Urinary bladder (tissue), 4 donors: Measurements from ENCODE around the gene PRICKLE2. TPM values are rescaled to one million over a fixed set of nuclear protein-coding genes. Genes with fewer than 3 reads are reported as not detected.

Experiments used
- DNase-seq: peaks from one replicate; pipeline ENCODE4 v3.0.0-alpha.2; 2015; ENCODE audit errors: extremely low spot score
- H3K27ac ChIP-seq: one replicate; pipeline ENCODE4 v1.5.1; 2013; ENCODE audit warnings: low read depth, mild to moderate bottlenecking, moderate library complexity
- H3K36me3 ChIP-seq: one replicate; pipeline ENCODE4 v1.6.1; 2013; ENCODE audit warnings: mild to moderate bottlenecking, moderate library complexity; ENCODE audit not compliant: insufficient read depth
- H3K4me1 ChIP-seq: one replicate; pipeline ENCODE4 v1.6.1; 2013; ENCODE audit warnings: mild to moderate bottlenecking, moderate library complexity; ENCODE audit not compliant: insufficient read depth
- H3K4me3 ChIP-seq: one replicate; pipeline ENCODE4 v1.5.1; 2013; ENCODE audit warnings: low read depth, low read length
- WGBS: extraction: QIAGEN DNeasy Blood & Tissue Kit; methylation state at CpG from one replicate; pipeline ENCODE4 v1.1.7; 2013; 5-methylcytosine and 5-hydroxymethylcytosine counted together
- polyA plus RNA-seq: library from polyadenylated mRNA; stranded (reverse); fragments of 200-250 nt; gene quantifications from one replicate; pipeline ENCODE4 v1.2.3, GENCODE V29; 2013
- total RNA-seq: library from RNA; depleted of rRNA; stranded (reverse); fragments of >200 nt; gene quantifications from one replicate; pipeline ENCODE4 v1.2.3, GENCODE V29; 2014
- donor health status: healthy with polysubstance abuse.
- donor health status: healthy.

The PRICKLE2 gene
- total and polyA plus RNA-seq, 2 donors, result 22.4 to 89.7 TPM

- no peaks in the 10 kb centered on the region for H3K36me3 ChIP-seq
- no peak for DNase-seq
- H3K4me1 ChIP-seq, result no peaks in the 10 kb centered on the region
- H3K4me3 ChIP-seq, result no peak overlapping the region
- no peak overlapping the region for H3K27ac ChIP-seq
These were observed 154.6 kb downstream of the PRICKLE2 start for GRCh38 chr3:64070704-64071103.

- no peaks in the 10 kb centered on the region for H3K36me3 ChIP-seq
- no peak for DNase-seq
- no peaks in the 10 kb centered on the region for H3K4me1 ChIP-seq
- no peak overlapping the region for H3K27ac ChIP-seq
- 59% methylated on average over 10 of the region's 10 CpGs for WGBS
- H3K4me3 ChIP-seq, result no peak overlapping the region
These were observed 157.5 kb downstream of the PRICKLE2 start for GRCh38 chr3:64067506-64068346.

- no peaks in the 10 kb centered on the region for H3K36me3 ChIP-seq
These were observed 160.5 kb downstream of the PRICKLE2 start for GRCh38 chr3:64064804-64065203.

GRCh38 chr3:64063983-64064438, 161.3 kb downstream of the PRICKLE2 start:
- no peak overlapping the region for H3K27ac ChIP-seq
- WGBS, result 85% methylated on average over 2 of the region's 2 CpGs
- H3K4me3 ChIP-seq, result no peak overlapping the region
- H3K36me3 ChIP-seq, result no peaks in the 10 kb centered on the region
- DNase-seq, result no peak
- no peaks in the 10 kb centered on the region for H3K4me1 ChIP-seq

More at GRCh38 chr3:64064804-64065203, 160.5 kb downstream of the PRICKLE2 start:
- WGBS, result 93% methylated on average over 2 of the region's 2 CpGs
- Histone ChIP-seq H3K4me3 (no peak overlapping the region), H3K4me1 (no peaks in the 10 kb centered on the region), H3K27ac (no peak overlapping the region)
- DNase-seq, result no peak

GRCh38 chr3:64063207-64063982, 161.9 kb downstream of the PRICKLE2 start:
- H3K4me1 ChIP-seq, result no peaks in the 10 kb centered on the region
- no peaks in the 10 kb centered on the region for H3K36me3 ChIP-seq
- H3K4me3 ChIP-seq, result no peak overlapping the region
- H3K27ac ChIP-seq, result no peak overlapping the region
- DNase-seq, result no peak
- 73% methylated on average over 5 of the region's 5 CpGs for WGBS

DNA sequence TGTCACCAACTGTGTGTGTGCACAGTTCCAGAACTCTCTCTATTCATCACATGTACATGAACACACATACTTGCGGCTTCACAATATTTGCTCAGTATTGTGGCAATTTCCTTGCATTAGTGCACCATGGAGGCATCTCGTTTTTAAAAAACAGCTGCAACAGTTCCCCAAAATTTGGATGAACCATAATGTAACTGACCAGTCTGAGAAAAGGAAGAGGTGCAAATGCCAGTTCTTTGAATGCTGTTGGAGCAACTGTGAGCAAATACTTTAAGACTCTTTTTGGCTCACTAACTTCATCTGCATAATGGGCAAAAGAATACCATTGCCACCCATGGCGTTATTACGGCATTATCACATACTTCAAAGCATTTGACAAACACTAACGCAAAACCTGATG, 163.6 kb downstream of the PRICKLE2 start:
- 92% methylated on average over 5 of the region's 5 CpGs for WGBS

GRCh38 chr3:64059484-64060175, 165.6 kb downstream of the PRICKLE2 start:
- H3K4me1 ChIP-seq, result no peaks in the 10 kb centered on the region
- DNase-seq, result no peak
- H3K36me3 ChIP-seq, result no peaks in the 10 kb centered on the region
- H3K27ac ChIP-seq, result no peak overlapping the region
- WGBS, result 83% methylated on average over 3 of the region's 3 CpGs
- no peak overlapping the region for H3K4me3 ChIP-seq

More for the DNA sequence above, 163.6 kb downstream of the PRICKLE2 start:
- no peak overlapping the region for H3K27ac ChIP-seq
- DNase-seq, result no peak
- no peak overlapping the region for H3K4me3 ChIP-seq
- H3K36me3 ChIP-seq, result no peaks in the 10 kb centered on the region
- H3K4me1 ChIP-seq, result no peaks in the 10 kb centered on the region

DNA sequence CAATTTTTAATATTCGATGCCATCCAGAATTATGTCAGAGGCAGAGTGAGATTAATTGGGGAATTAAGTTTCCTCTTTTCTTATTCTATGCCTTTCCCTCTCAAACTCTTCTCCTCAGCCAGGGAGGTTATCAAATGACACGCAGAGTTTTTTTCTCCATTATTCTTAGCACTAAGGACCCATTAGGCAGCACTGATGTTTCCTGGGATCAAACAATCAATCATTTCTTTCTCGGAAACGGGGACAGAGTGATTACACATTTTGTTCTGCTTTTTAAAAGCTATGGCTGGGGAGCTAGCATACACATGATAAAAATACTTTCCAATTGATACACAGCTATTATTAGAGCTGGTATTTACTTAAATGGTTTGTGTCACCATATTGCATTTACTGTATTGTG, 166.7 kb downstream of the PRICKLE2 start:
- no peak for DNase-seq
- Histone ChIP-seq H3K36me3 (no peaks in the 10 kb centered on the region), H3K27ac (no peak overlapping the region), H3K4me3 (no peak overlapping the region), H3K4me1 (no peaks in the 10 kb centered on the region)
- 68% methylated on average over 4 of the region's 4 CpGs for WGBS

DNA sequence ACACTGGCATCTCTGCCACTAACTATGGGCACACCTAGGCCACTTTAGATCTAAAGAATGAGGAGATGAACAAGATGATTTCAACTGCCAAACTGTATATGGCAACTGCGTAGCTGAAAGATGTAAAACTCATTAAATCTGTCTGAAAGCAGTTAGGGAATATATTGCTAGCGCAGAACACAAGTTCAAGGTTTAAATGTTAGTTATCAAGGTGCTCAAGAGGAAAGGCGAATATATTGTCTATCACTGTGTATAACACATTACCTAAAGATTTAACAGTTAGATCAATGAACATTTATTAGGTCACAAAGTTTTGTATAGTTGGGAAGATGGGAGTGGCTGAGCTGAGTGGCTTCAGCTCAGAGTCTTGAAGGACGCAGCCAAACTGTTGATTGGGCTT, 168.0 kb downstream of the PRICKLE2 start:
- 98% methylated on average over 4 of the region's 4 CpGs for WGBS

GRCh38 chr3:64056606-64057180, 168.6 kb downstream of the PRICKLE2 start:
- Histone ChIP-seq H3K4me1 (no peaks in the 10 kb centered on the region), H3K4me3 (no peak overlapping the region), H3K36me3 (no peaks in the 10 kb centered on the region), H3K27ac (no peak overlapping the region)
- DNase-seq, result no peak
- WGBS, result 69% methylated on average over 3 of the region's 3 CpGs

More for the DNA sequence above, 168.0 kb downstream of the PRICKLE2 start:
- DNase-seq, result no peak
- H3K4me1 ChIP-seq, result no peaks in the 10 kb centered on the region
- no peaks in the 10 kb centered on the region for H3K36me3 ChIP-seq
- H3K27ac ChIP-seq, result no peak overlapping the region
- no peak overlapping the region for H3K4me3 ChIP-seq

DNA sequence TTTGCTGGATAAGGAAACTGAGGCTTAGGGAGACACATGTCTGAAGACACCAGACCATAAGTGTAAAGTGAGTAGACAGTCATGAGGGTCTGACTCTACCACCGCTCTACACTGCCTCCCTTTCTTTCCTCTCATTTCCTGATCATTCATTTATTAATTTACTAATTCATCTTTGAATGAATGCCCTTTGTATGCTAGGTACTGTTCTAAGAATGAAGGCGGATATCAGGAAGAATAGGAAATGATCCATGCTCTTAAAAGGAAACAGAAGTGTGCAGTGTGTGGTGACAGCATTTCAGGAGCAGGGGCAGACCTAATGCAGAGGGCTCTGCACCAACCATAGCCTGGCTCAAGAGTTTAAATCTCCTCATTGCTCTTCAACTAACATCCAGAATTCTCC, 170.2 kb downstream of the PRICKLE2 start:
- 92% methylated on average over 2 of the region's 2 CpGs for WGBS
- no peak overlapping the region for H3K27ac ChIP-seq
- H3K36me3 ChIP-seq, result no peaks in the 10 kb centered on the region
- no peak overlapping the region for H3K4me3 ChIP-seq
- no peaks in the 10 kb centered on the region for H3K4me1 ChIP-seq
- no peak for DNase-seq

DNA sequence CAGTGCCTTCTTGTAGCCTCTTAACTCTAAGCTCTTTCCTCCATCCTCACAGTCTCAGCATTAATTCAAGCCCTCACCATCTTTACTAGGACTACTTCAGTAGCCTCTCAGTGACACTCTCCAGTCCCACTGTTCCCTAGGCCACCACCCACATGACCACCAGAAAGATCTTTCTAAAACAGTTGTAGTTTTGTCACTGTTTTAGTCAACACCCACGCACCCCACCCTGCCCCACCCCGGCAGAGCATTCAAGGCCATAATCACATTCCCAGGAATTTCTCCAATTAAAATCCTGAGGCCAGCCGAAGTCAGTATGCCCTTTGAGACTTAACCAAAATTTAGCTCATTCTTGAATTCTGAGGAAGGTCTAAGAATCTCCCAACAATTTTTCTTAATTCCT, 170.8 kb downstream of the PRICKLE2 start:
- no peak overlapping the region for H3K27ac ChIP-seq
- no peak for DNase-seq
- H3K36me3 ChIP-seq, result no peaks in the 10 kb centered on the region
- H3K4me3 ChIP-seq, result no peak overlapping the region
- 87% methylated on average over 3 of the region's 3 CpGs for WGBS
- H3K4me1 ChIP-seq, result no peaks in the 10 kb centered on the region

DNA sequence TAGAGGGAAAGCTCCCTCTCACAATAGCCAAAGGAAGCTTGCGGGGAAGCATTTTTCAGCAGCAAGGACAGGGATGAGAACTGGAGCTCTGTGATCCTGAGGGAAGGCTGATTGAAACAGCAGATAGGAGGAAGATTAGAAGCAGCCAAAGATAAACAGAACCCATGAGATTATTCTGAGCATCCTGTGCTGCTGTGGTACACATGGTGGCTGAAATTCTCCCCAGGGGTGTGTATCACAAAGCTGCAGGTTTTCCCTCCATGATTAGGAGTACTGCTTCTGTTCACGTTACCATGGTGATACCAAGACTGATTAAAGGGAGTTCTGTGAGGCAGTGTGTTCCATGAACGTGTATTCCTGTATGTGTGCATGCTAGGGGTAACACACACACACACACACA, 171.7 kb downstream of the PRICKLE2 start:
- Histone ChIP-seq H3K27ac (no peak overlapping the region), H3K36me3 (no peaks in the 10 kb centered on the region), H3K4me3 (no peak overlapping the region), H3K4me1 (no peaks in the 10 kb centered on the region)
- 66% methylated on average over 3 of the region's 3 CpGs for WGBS
- no peak for DNase-seq
